Trophoblast cell (in vitro differentiated cells and primary cell): ENCODE results near the gene PTPRQ.
A peak's percentile ranks its signal among the peaks of the same experiment; 100 is the strongest.
"Not testable (repeated sequence)": the region's sequence is repeated elsewhere in the genome, so short reads cannot be mapped to it uniquely, and the experiment has no call there.

Experiments used
- DNase-seq, 2 donors: peaks; one replicate each; pipeline ENCODE4 v3.0.0-alpha.2; 2016
- H2AFZ ChIP-seq: 2 replicates; pipeline ENCODE4 v1.6.1; 2013; ENCODE audit warnings: low read length, moderate library complexity, mild to moderate bottlenecking; ENCODE audit not compliant: insufficient read depth, poor library complexity
- H2AK5ac ChIP-seq: 2 replicates; pipeline ENCODE4 v1.6.1; 2013; ENCODE audit warnings: mild to moderate bottlenecking, low read length
- H2BK120ac ChIP-seq: 2 replicates; pipeline ENCODE4 v1.6.1; 2013; ENCODE audit warnings: low read length, mild to moderate bottlenecking, moderate library complexity; ENCODE audit not compliant: insufficient read depth, poor library complexity
- H2BK12ac ChIP-seq: 2 replicates; pipeline ENCODE4 v1.6.1; 2013; ENCODE audit warnings: mild to moderate bottlenecking, low read length, moderate library complexity
- H2BK5ac ChIP-seq: 2 replicates; pipeline ENCODE4 v1.6.1; 2013; ENCODE audit warnings: low read length, low read depth, moderate library complexity, mild to moderate bottlenecking; ENCODE audit not compliant: poor library complexity
- H3K14ac ChIP-seq: 2 replicates; pipeline ENCODE4 v1.6.1; 2013; ENCODE audit warnings: mild to moderate bottlenecking, low read length
- H3K18ac ChIP-seq: 2 replicates; pipeline ENCODE4 v1.6.1; 2013; ENCODE audit warnings: mild to moderate bottlenecking, low read length
- H3K23ac ChIP-seq: 2 replicates; pipeline ENCODE4 v1.6.1; 2013; ENCODE audit warnings: low read length
- H3K27ac ChIP-seq: 2 replicates; pipeline ENCODE4 v1.5.1; 2013; ENCODE audit warnings: low read depth, mild to moderate bottlenecking, inconsistent platforms, low read length, moderate library complexity
- H3K27me3 ChIP-seq: 2 replicates; pipeline ENCODE4 v1.6.1; 2013; ENCODE audit warnings: inconsistent platforms, mild to moderate bottlenecking, low read length, moderate library complexity; ENCODE audit not compliant: insufficient read depth
- H3K36me3 ChIP-seq, 2 experiments: 1 replicate in 1 of 2; 2 replicates in 1 of 2; pipeline ENCODE4 v1.6.1; 2013; ENCODE audit warnings: low read length in 2 of 2, mild to moderate bottlenecking in 2 of 2, moderate library complexity in 1 of 2; ENCODE audit not compliant: insufficient read depth in 2 of 2, control insufficient read depth in 1 of 2
- H3K4ac ChIP-seq: 2 replicates; pipeline ENCODE4 v1.6.1; 2013; ENCODE audit warnings: low read depth, mild to moderate bottlenecking, low read length, moderate library complexity
- H3K4me1 ChIP-seq, 2 experiments: 1 replicate in 1 of 2; 2 replicates in 1 of 2; pipeline ENCODE4 v1.6.1; 2013; ENCODE audit warnings: low read length in 2 of 2, mild to moderate bottlenecking in 2 of 2, moderate library complexity in 1 of 2; ENCODE audit not compliant: insufficient read depth in 2 of 2, control insufficient read depth in 1 of 2
- H3K4me2 ChIP-seq: 2 replicates; pipeline ENCODE4 v1.6.1; 2013; ENCODE audit warnings: inconsistent platforms, mild to moderate bottlenecking, low read length, moderate library complexity
- H3K4me3 ChIP-seq: 2 replicates; pipeline ENCODE4 v1.5.1; 2013; ENCODE audit warnings: mild to moderate bottlenecking, low read depth, low read length, inconsistent platforms
- H3K79me1 ChIP-seq: one replicate; pipeline ENCODE4 v1.6.1; 2013; ENCODE audit warnings: low read length
- H3K79me2 ChIP-seq: 2 replicates; pipeline ENCODE4 v1.6.1; 2013; ENCODE audit warnings: low read length, mild to moderate bottlenecking; ENCODE audit not compliant: control insufficient read depth, insufficient read depth, poor library complexity
- H3K9ac ChIP-seq: 2 replicates; pipeline ENCODE4 v1.6.1; 2013; ENCODE audit warnings: mild to moderate bottlenecking, low read length
- H3K9me3 ChIP-seq: 2 replicates; pipeline ENCODE4 v1.6.1; 2013; ENCODE audit warnings: low read depth, mild to moderate bottlenecking, control low read depth, inconsistent platforms, low read length; ENCODE audit not compliant: insufficient read depth
- H4K12ac ChIP-seq: 2 replicates; pipeline ENCODE4 v1.6.1; 2013; ENCODE audit warnings: low read depth, mild to moderate bottlenecking, low read length, moderate library complexity
- H4K8ac ChIP-seq: 2 replicates; pipeline ENCODE4 v1.6.1; 2013; ENCODE audit warnings: low read depth, mild to moderate bottlenecking, low read length, moderate library complexity
- H4K91ac ChIP-seq: one replicate; pipeline ENCODE4 v1.6.1; 2013; ENCODE audit warnings: low read depth, mild to moderate bottlenecking, low read length, moderate library complexity
- WGBS: extraction: QIAGEN DNeasy Blood & Tissue Kit; methylation state at CpG from one replicate; pipeline ENCODE4 v1.1.7; 2013; ENCODE audit warnings: missing lambda C conversion rate; ENCODE audit not compliant: insufficient read length, insufficient coverage; ENCODE audit errors: extremely low coverage; 5-methylcytosine and 5-hydroxymethylcytosine counted together

The PTPRQ gene

DNA sequence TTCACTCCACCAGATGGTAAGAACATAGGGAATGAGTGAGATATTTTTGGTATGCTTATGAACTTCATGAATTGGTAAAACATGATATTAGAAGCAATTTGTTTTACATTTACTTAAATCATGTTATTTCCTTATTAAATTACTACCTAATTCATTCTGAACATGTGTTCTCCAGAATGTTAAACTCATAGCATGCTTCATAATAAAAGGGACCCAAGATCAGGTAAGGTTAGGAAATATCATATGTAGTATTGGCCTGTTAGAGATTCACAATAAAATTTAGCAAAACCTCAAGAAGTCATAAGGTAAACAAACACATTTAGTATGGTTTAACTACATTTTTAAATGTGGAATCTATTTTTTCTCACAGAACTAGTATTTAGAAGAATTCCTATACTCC is 28.2 kb downstream of the PTPRQ start:
- no peak for DNase-seq
- Histone ChIP-seq H3K27ac (no peak overlapping the region), H3K4me3 (no peak overlapping the region), H3K4me1 (no peaks in the 10 kb centered on the region), H2BK12ac (no peak overlapping the region), H4K91ac (no peak overlapping the region), H3K9me3 (no peaks in the 10 kb centered on the region), H2BK120ac (no peak overlapping the region), H4K12ac (no peak overlapping the region), H3K4ac (no peak overlapping the region), H3K4me2 (no peak overlapping the region), H3K79me2 (no peaks in the 10 kb centered on the region), H3K27me3 (no peaks in the 10 kb centered on the region), H4K8ac (no peak overlapping the region), H2BK5ac (no peak overlapping the region), H3K79me1 (no peaks in the 10 kb centered on the region), H3K23ac (no peak overlapping the region), H3K14ac (no peak overlapping the region), H3K18ac (no peak overlapping the region), H2AK5ac (no peak overlapping the region), H3K36me3 (no peaks in the 10 kb centered on the region), H2AFZ (no peak overlapping the region), H3K9ac (no peak overlapping the region)

DNA sequence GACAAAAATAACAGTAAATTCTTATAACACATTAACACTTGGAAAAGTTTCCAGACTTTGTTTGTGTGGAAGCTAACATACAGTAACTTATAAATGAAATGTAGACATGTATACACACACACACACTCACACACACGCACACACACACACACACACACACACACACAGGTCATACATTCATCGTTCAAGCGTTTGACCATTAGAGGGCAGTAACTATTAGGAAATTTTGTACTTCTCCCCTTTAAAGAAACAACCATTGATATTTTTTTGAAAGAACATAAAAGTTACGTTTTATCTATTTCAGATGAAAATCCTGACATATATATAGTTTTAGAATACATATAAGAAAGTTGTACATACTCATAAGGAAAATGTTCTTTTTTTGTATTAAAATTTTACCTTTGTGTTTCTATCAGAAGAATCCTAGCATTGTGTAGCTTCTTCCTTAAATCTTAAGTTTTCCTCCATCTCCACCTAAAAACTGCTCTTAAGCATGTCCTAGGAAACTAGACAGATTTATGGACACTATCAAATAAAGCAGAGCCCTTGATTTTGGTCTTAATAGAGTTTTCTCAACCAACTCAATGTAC is 29.0 kb downstream of the PTPRQ start:
- H4K91ac ChIP-seq, result no peak overlapping the region
- WGBS, result no CpG with 5 or more reads among the region's 4 CpGs
- H3K27me3 ChIP-seq, result no peaks in the 10 kb centered on the region
- no peak overlapping the region for H3K9ac ChIP-seq
- H2BK12ac ChIP-seq, result no peak overlapping the region
- H3K27ac ChIP-seq, result no peak overlapping the region
- no peak overlapping the region for H3K18ac ChIP-seq
- no peak overlapping the region for H4K12ac ChIP-seq
- no peak overlapping the region for H2BK120ac ChIP-seq
- H2AFZ ChIP-seq, result no peak overlapping the region
- no peaks in the 10 kb centered on the region for H3K36me3 ChIP-seq
- no peak overlapping the region for H3K4me3 ChIP-seq
- no peak overlapping the region for H3K14ac ChIP-seq
- no peak overlapping the region for H3K4me2 ChIP-seq
- peak; percentile 21 to 61 for DNase-seq
- no peaks in the 10 kb centered on the region for H3K4me1 ChIP-seq
- no peak overlapping the region for H2BK5ac ChIP-seq
- no peak overlapping the region for H2AK5ac ChIP-seq
- no peaks in the 10 kb centered on the region for H3K79me2 ChIP-seq
- no peak overlapping the region for H3K4ac ChIP-seq
- no peak overlapping the region for H4K8ac ChIP-seq
- H3K9me3 ChIP-seq, result no peaks in the 10 kb centered on the region
- H3K23ac ChIP-seq, result no peak overlapping the region
- no peaks in the 10 kb centered on the region for H3K79me1 ChIP-seq

DNA sequence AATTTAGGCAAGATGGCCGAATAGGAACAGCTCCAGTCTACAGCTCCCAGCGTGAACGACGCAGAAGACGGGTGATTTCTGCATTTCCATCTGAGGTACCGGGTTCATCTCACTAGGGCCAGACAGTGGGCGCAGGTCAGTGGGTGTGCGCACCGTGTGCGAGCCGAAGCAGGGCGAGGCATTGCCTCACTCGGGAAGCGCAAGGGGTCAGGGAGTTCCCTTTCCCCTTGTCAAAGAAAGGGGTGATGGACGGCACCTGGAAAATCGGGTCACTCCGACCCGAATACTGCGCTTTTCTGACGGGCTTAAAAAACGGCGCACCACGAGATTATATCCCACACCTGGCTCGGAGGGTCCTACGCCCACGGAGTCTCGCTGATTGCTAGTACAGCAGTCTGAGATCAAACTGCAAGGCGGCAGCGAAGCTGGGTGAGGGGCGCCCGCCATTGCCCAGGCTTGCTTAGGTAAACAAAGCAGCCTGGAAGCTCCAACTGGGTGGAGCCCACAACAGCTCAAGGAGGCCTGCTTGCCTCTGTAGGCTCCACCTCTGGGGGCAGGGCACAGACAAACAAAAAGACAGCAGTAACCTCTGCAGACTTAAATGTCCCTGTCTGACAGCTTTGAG is 33.6 kb downstream of the PTPRQ start:
- H4K91ac ChIP-seq, result not testable (repeated sequence)
- WGBS, result no CpG with 5 or more reads among the region's 31 CpGs

DNA sequence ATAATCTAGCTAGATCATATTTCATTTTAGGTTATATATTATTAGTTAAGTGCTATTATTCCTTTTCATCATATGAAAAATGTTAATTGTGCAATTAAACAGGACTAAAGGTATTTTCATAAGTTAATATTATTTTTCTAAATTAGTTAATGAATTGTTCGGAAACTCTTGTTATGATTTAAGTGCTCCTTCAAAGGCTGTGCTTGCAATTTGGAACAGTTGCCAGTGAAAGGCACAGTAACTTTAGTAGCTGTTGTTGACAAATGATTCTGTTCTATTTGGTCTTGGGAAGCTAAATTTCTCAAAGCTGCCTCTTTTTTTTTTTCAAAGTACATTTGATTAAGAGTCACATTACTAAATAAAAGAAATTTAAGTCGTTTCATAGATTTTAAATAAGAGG is 40.7 kb downstream of the PTPRQ start:
- H2BK120ac ChIP-seq, result no peak overlapping the region
- no peak overlapping the region for H3K4ac ChIP-seq
- H4K8ac ChIP-seq, result no peak overlapping the region
- H3K27ac ChIP-seq, result no peak overlapping the region
- DNase-seq, result no peak
- H3K23ac ChIP-seq, result no peak overlapping the region
- no peak overlapping the region for H4K12ac ChIP-seq
- no peak overlapping the region for H3K18ac ChIP-seq
- H3K27me3 ChIP-seq, result no peaks in the 10 kb centered on the region
- no peaks in the 10 kb centered on the region for H3K79me1 ChIP-seq
- H3K9ac ChIP-seq, result no peak overlapping the region
- H3K36me3 ChIP-seq, result no peaks in the 10 kb centered on the region
- H2BK12ac ChIP-seq, result no peak overlapping the region
- H3K4me2 ChIP-seq, result no peak overlapping the region
- H3K4me1 ChIP-seq, result no peaks in the 10 kb centered on the region
- WGBS, result no CpG with 5 or more reads among the region's 2 CpGs
- no peaks in the 10 kb centered on the region for H3K79me2 ChIP-seq
- H4K91ac ChIP-seq, result no peak overlapping the region
- H3K14ac ChIP-seq, result no peak overlapping the region
- H3K4me3 ChIP-seq, result no peak overlapping the region
- H3K9me3 ChIP-seq, result no peaks in the 10 kb centered on the region
- no peak overlapping the region for H2AK5ac ChIP-seq
- no peak overlapping the region for H2BK5ac ChIP-seq
- H2AFZ ChIP-seq, result no peak overlapping the region

More for the DNA sequence above, 33.6 kb downstream of the PTPRQ start:
- not testable (repeated sequence) for H3K27ac ChIP-seq, H3K23ac ChIP-seq, H3K36me3 ChIP-seq, H2BK12ac ChIP-seq, H3K79me2 ChIP-seq, H4K8ac ChIP-seq, H2BK5ac ChIP-seq, H3K18ac ChIP-seq, H3K9ac ChIP-seq, H2AK5ac ChIP-seq, H2AFZ ChIP-seq, H3K27me3 ChIP-seq, H3K4ac ChIP-seq, H3K4me3 ChIP-seq, H3K14ac ChIP-seq, DNase-seq, H2BK120ac ChIP-seq, H3K9me3 ChIP-seq, H3K4me2 ChIP-seq, H3K79me1 ChIP-seq, H3K4me1 ChIP-seq, H4K12ac ChIP-seq
